ENCODE data around the gene BAX.

GRCh38 chr19:48999481-49000325 lies 45.0 kb downstream of the BAX start:
- TF ChIP-seq GATA3 (IDR thresholded peaks at IDR 0.05; ENCODE audit: borderline replicate concordance) (no peak), MAFK (IDR thresholded peaks at IDR 0.05; ENCODE audit: partially characterized antibody) (no peak), CBX2 (IDR thresholded peaks at IDR 0.05; ENCODE audit: borderline replicate concordance, low read depth) (no peak), ESRRA (IDR thresholded peaks at IDR 0.05; ENCODE audit: borderline replicate concordance, low read length) (no peak), RARB (CRISPR knock-in tag; IDR thresholded peaks at IDR 0.05) (no peak), EHMT2 (IDR thresholded peaks at IDR 0.05; ENCODE audit: low read depth) (no peak), KDM1A (IDR thresholded peaks at IDR 0.05; ENCODE audit: low read depth) (no peak), POLR2A (IDR thresholded peaks at IDR 0.05; ENCODE audit: low read length) (no peak)
- TF ChIP-seq, protein P1, sequence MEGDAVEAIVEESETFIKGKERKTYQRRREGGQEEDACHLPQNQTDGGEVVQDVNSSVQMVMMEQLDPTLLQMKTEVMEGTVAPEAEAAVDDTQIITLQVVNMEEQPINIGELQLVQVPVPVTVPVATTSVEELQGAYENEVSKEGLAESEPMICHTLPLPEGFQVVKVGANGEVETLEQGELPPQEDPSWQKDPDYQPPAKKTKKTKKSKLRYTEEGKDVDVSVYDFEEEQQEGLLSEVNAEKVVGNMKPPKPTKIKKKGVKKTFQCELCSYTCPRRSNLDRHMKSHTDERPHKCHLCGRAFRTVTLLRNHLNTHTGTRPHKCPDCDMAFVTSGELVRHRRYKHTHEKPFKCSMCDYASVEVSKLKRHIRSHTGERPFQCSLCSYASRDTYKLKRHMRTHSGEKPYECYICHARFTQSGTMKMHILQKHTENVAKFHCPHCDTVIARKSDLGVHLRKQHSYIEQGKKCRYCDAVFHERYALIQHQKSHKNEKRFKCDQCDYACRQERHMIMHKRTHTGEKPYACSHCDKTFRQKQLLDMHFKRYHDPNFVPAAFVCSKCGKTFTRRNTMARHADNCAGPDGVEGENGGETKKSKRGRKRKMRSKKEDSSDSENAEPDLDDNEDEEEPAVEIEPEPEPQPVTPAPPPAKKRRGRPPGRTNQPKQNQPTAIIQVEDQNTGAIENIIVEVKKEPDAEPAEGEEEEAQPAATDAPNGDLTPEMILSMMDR (IDR thresholded peaks at IDR 0.05): peak; percentile 82
- TF ChIP-seq, protein P2, sequence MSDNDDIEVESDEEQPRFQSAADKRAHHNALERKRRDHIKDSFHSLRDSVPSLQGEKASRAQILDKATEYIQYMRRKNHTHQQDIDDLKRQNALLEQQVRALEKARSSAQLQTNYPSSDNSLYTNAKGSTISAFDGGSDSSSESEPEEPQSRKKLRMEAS (IDR thresholded peaks at IDR 0.05): no peak
